Stimulated activated naive CD8-positive, alpha-beta T cell treated with anti-CD3 and anti-CD28 coated beads, Interleukin-15, Interleukin-2, amounts not matched to agents 100 ng/mL and 50 ng/mL, for 24 hours (primary cell): ENCODE measurements around the gene DBI.
"Not testable (repeated sequence)": the region's sequence is repeated elsewhere in the genome, so short reads cannot be mapped to it uniquely, and the experiment has no call there.

Experiments used
- H3K27ac Mint-ChIP-seq: one replicate; pipeline ENCODE4 v1.8.0; 2021; ENCODE audit warnings: mild to moderate bottlenecking, mixed read lengths
- H3K27me3 Mint-ChIP-seq: one replicate; pipeline ENCODE4 v1.8.0; 2021; ENCODE audit warnings: mixed read lengths
- H3K36me3 Mint-ChIP-seq: one replicate; pipeline ENCODE4 v1.8.0; 2021; ENCODE audit warnings: low read depth, mixed read lengths
- H3K4me1 Mint-ChIP-seq: one replicate; pipeline ENCODE4 v1.8.0; 2021; ENCODE audit warnings: low read depth, mixed read lengths
- H3K4me3 Mint-ChIP-seq: one replicate; pipeline ENCODE4 v1.8.0; 2021; ENCODE audit warnings: mild to moderate bottlenecking, mixed read lengths
- H3K9me3 Mint-ChIP-seq: one replicate; pipeline ENCODE4 v1.8.0; 2021; ENCODE audit warnings: mixed read lengths

Gene DBI

DNA sequence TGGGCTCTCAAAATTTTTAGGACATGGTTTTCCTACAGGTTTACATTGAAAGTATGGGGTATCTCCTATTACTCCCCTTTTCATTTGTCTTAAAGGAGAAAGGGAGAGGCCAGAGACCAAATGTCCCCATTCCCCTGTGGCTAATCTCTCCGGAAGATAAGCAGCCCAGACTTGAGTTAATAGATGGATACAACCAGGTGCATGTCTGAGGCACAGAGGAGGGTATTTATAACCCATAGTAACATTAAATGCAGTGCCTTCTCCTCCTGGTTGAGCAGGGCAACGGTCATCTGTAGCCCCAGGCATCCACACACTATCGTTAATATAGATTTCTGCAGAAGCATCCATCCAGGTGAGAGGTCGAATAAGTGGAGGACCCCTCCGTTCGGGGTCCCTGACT lies 9.6 kb downstream of the DBI start:
- H3K27ac Mint-ChIP-seq, H3K4me1 Mint-ChIP-seq, H3K4me3 Mint-ChIP-seq, H3K27me3 Mint-ChIP-seq, H3K9me3 Mint-ChIP-seq: not testable (repeated sequence)
- H3K36me3 Mint-ChIP-seq = peaks cover 42% of the 10 kb centered on the region

DNA sequence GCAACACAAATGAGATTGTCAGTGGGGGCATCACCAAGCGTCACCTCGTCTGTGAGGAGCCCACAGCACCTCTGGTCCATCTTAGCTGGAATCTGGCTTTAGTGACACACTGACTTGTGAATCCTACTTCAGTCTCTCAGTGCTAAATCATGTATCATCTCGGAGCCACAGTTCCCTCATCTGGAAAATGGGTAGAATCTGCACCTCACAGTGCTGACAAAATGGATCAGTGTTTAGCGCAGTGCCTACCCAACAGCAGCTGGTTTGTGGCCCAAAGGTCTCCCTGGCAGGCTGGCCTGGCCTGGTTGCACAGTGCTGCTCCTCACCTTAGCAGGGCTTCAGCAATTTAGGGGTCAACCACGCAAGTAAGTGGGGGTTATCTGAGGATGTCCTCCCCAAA lies 10.0 kb downstream of the DBI start:
- no peaks in the 10 kb centered on the region for H3K27me3 Mint-ChIP-seq
- H3K4me3 Mint-ChIP-seq = no peak overlapping the region
- peaks cover 6% of the 10 kb centered on the region for H3K9me3 Mint-ChIP-seq
- no peaks in the 10 kb centered on the region for H3K4me1 Mint-ChIP-seq
- H3K27ac Mint-ChIP-seq = no peak overlapping the region
- H3K36me3 Mint-ChIP-seq = peaks cover 38% of the 10 kb centered on the region

DNA sequence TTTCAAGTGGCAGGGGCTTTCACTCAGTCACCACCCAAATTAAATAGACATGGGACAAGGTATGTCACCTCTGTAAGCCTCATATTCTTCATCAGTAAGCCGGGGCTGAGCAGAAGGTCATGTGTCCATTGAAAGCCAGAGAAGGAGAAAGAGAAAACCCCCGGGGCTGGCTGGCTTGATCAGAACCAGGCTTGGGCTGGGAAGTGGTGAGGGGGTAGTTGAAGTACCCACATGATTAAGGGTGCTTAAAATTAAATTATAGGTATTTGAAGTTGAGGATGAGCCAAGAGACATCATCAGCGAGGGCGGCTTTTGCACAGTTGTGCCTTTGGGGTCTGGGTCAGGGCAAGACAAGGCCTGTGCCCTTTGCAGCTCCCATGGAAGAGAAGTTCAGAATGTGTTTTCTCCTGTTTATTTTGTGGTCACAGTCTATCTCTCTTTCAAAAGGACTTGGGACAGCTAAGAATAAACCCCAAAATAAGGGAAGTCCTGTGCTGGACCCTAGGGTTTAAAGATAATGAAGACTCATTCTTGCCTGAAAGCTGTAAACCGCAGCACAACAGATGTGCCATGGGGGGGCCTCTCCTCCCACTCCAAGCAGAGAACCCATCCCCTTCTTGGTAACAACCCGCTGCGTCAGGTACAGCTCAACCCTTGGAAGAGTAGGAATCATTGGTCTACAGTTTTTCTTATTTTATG lies 10.7 kb downstream of the DBI start:
- Mint-ChIP-seq H3K36me3 (peaks cover 32% of the 10 kb centered on the region), H3K27me3 (no peaks in the 10 kb centered on the region), H3K4me1 (no peaks in the 10 kb centered on the region), H3K9me3 (peaks cover under 1% of the 10 kb centered on the region), H3K4me3 (no peak overlapping the region), H3K27ac (no peak overlapping the region)

DNA sequence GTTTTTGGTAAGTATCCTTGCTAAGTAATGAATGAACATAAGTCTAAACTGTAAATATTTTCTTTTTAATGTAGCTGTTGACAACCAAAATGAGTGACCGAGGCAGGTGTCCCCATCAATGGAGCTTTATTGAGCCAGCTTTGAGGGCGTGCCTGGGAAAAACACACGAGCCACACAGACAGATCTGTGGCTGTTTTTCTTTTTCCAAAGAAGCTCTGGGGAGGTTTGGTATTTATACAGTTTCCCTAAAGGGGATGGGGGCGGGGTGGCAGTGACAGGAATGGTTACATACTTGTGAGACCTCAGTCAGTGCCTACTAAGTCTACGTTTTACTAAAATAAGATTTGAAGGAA lies 11.2 kb downstream of the DBI start:
- Mint-ChIP-seq H3K4me1 (no peaks in the 10 kb centered on the region), H3K9me3 (no peaks in the 10 kb centered on the region), H3K36me3 (peaks cover 27% of the 10 kb centered on the region), H3K4me3 (no peak overlapping the region), H3K27me3 (no peaks in the 10 kb centered on the region), H3K27ac (no peak overlapping the region)

- no peaks in the 10 kb centered on the region for H3K27me3 Mint-ChIP-seq
- no peaks in the 10 kb centered on the region for H3K9me3 Mint-ChIP-seq
- H3K4me3 Mint-ChIP-seq = no peak overlapping the region
- H3K4me1 Mint-ChIP-seq = no peaks in the 10 kb centered on the region
- H3K36me3 Mint-ChIP-seq = peaks cover 21% of the 10 kb centered on the region
- no peak overlapping the region for H3K27ac Mint-ChIP-seq
These were observed 11.8 kb downstream of the DBI start for GRCh38 chr2:119378566-119378965.

DNA sequence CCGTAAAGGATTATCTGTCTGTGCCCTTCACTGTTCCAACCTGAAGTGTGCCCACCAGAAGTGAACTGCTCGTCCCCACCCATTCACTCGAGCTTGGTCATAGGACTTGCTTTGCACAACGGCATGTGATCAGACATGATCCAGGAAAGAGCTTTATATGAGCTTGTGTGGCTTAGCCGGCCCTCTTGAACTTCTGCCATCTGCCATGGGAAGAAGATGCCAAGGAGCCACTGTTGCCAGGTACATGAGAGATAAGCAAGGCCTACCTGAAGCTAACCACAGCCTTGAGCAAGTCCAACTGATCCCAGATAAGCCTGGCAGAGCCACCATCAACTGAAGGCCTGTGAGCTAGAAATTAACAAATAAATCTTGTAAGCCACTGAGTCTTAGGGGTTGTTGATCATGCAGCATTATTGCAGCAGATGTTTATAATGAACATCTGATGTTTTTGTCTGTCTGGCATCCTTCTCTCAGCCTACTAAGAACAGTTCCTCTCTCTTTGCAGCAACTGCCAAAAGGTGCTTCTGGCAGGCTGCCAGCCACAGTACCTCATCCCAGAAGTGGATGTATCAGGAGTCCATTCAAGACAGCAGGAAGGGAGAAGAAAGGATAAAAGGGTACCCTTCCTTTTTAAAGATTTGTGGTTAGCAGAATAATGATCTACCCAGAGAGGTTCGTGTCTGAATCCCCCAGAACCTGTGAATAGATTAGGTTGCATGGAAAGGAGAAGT lies 16.8 kb downstream of the DBI start:
- peaks cover 4% of the 10 kb centered on the region for H3K27me3 Mint-ChIP-seq
- no peak overlapping the region for H3K4me3 Mint-ChIP-seq
- H3K36me3 Mint-ChIP-seq = no peaks in the 10 kb centered on the region
- peaks cover 12% of the 10 kb centered on the region for H3K4me1 Mint-ChIP-seq
- H3K27ac Mint-ChIP-seq = no peak overlapping the region
- H3K9me3 Mint-ChIP-seq = no peaks in the 10 kb centered on the region

- Mint-ChIP-seq H3K27me3 (peaks cover 4% of the 10 kb centered on the region), H3K9me3 (no peaks in the 10 kb centered on the region), H3K4me3 (no peak overlapping the region), H3K4me1 (peaks cover 12% of the 10 kb centered on the region), H3K27ac (no peak overlapping the region), H3K36me3 (no peaks in the 10 kb centered on the region)
These were observed 18.2 kb downstream of the DBI start for GRCh38 chr2:119384971-119385370.

DNA sequence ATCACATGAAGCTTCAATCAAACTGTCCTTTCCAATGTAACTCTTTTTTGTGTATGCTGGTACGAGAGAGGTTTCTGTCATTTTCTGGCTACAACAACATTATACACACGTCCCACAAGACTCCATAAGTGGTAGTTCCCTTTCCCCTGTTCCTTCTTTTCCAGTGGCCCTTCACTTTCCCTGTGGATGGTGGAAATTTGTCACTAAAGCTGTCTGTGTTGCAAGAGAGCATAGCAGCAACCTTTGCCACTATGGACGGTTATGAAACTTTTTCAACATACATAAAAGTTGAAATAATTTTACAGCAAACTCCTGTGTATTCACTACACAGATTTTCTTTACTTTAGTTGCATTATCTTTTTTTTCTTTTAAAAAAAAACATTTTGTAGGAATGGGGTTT lies 18.7 kb downstream of the DBI start:
- no peak overlapping the region for H3K4me3 Mint-ChIP-seq
- no peaks in the 10 kb centered on the region for H3K36me3 Mint-ChIP-seq
- no peaks in the 10 kb centered on the region for H3K9me3 Mint-ChIP-seq
- peaks cover 4% of the 10 kb centered on the region for H3K27me3 Mint-ChIP-seq
- H3K27ac Mint-ChIP-seq = no peak overlapping the region
- peaks cover 12% of the 10 kb centered on the region for H3K4me1 Mint-ChIP-seq

- Mint-ChIP-seq H3K27ac (no peak overlapping the region), H3K9me3 (no peaks in the 10 kb centered on the region), H3K36me3 (no peaks in the 10 kb centered on the region), H3K4me3 (no peak overlapping the region), H3K4me1 (peaks cover 12% of the 10 kb centered on the region), H3K27me3 (peaks cover 4% of the 10 kb centered on the region)
These were observed 20.8 kb downstream of the DBI start for GRCh38 chr2:119387381-119388129.

DNA sequence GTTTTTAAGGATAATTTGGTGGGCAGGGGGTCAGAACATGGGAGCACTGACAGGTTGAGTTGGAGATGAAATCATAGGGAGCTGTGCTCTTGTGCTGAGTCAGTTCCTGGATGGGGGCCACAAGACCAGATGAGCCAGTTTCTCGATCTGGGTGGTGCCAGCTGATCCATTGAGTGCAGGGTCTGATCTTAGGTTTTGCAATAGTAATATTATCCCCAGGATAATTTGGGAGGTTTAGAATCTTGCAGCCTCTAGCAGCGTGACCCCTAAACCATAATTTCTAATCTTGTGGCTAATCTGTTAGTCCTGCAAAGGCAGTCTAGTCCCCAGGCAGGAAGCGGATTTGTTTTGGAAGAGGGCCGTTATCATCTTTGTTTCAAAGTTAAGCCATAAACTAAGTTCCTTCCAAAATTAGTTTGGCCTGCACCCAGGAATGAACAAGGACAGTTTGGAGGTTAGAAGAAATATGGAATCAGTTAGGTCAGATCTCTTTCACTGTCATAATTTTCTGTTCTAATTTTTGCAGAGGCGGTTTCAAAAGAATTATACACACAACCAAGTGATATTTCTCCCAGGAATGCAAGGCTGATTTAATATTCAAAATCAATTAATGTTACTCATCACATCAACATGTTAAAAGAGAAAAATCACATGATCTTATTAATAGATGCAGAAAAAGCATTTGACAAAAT lies 23.0 kb downstream of the DBI start:
- no peak overlapping the region for H3K27ac Mint-ChIP-seq
- H3K36me3 Mint-ChIP-seq = no peaks in the 10 kb centered on the region

GRCh38 chr2:119393971-119394748 lies 27.4 kb downstream of the DBI start:
- no peak overlapping the region for H3K27ac Mint-ChIP-seq
- no peak overlapping the region for H3K4me3 Mint-ChIP-seq
- H3K9me3 Mint-ChIP-seq = no peaks in the 10 kb centered on the region
- H3K27me3 Mint-ChIP-seq = no peaks in the 10 kb centered on the region
- H3K36me3 Mint-ChIP-seq = no peaks in the 10 kb centered on the region
- no peaks in the 10 kb centered on the region for H3K4me1 Mint-ChIP-seq

More for the DNA sequence above, 23.0 kb downstream of the DBI start:
- no peaks in the 10 kb centered on the region for H3K27me3 Mint-ChIP-seq
- peaks cover 12% of the 10 kb centered on the region for H3K4me1 Mint-ChIP-seq
- H3K4me3 Mint-ChIP-seq = no peak overlapping the region
- no peaks in the 10 kb centered on the region for H3K9me3 Mint-ChIP-seq

DNA sequence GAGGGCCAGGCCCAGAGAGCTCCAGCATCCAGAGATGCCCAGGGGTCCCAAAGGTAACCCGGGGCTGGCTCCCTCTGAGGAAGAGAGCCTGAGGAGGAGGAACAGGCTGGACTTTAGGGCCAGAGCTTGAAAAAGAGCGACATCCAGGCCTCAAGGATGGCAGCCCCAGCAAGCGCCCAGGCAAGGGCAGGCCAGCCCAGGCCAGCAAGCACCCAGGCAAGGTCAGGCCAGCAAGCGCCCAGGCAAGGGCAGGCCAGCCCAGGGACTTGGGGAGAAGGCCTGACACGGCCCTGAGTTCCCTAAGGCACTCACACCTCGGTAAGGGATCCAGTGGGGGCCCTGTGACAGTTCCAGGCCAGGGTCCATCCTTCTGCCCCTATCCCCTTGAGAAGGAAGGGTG lies 30.4 kb downstream of the DBI start:
- Mint-ChIP-seq H3K27me3 (no peaks in the 10 kb centered on the region), H3K36me3 (no peaks in the 10 kb centered on the region), H3K4me1 (no peaks in the 10 kb centered on the region), H3K27ac (no peak overlapping the region), H3K9me3 (no peaks in the 10 kb centered on the region), H3K4me3 (no peak overlapping the region)

DNA sequence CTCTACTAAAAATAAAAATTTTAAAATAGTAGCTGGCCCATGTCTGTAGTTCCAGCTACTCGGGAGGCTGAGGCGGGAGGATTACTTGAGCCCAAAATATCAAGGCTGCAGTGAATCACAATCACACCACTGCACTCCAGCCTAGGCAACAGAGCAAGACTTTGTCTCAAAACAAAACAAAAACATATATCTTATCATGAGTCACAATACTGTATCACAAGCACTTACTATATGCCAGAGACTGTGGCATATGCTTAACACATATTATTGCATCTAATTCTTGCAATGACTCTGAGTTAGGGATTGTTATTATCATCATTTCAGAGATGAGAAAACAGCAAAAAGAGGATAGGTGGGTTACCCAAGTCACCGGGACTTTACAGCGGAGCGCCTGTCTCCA lies 35.3 kb downstream of the DBI start:
- no peaks in the 10 kb centered on the region for H3K4me1 Mint-ChIP-seq
- H3K4me3 Mint-ChIP-seq = no peak overlapping the region
- peaks cover 3% of the 10 kb centered on the region for H3K27me3 Mint-ChIP-seq
- no peaks in the 10 kb centered on the region for H3K36me3 Mint-ChIP-seq
- H3K9me3 Mint-ChIP-seq = no peaks in the 10 kb centered on the region
- no peak overlapping the region for H3K27ac Mint-ChIP-seq
